DMS53 treated with DMSO at 0.1 percent for 48 hours (cell line): ENCODE measurements around the gene MPRIP.

ENCODE experiments used
- DNase-seq: peaks from one replicate; lab custom pipeline; 2025; ENCODE audit not compliant: unreplicated experiment; lab: John Stamatoyannopoulos, UW

The MPRIP gene

GRCh38 chr17:17028059-17028877 lies 14.0 kb upstream of the MPRIP start:
- no peak for DNase-seq

GRCh38 chr17:17028878-17029535 lies 13.2 kb upstream of the MPRIP start:
- DNase-seq = no peak

- DNase-seq = no peak
Measured at GRCh38 chr17:17029938-17030337, 12.3 kb upstream of the MPRIP start.

- DNase-seq = no peak
Measured at GRCh38 chr17:17030515-17031211, 11.6 kb upstream of the MPRIP start.

- no peak for DNase-seq
Measured at GRCh38 chr17:17032131-17032692, 10.0 kb upstream of the MPRIP start.

DNA sequence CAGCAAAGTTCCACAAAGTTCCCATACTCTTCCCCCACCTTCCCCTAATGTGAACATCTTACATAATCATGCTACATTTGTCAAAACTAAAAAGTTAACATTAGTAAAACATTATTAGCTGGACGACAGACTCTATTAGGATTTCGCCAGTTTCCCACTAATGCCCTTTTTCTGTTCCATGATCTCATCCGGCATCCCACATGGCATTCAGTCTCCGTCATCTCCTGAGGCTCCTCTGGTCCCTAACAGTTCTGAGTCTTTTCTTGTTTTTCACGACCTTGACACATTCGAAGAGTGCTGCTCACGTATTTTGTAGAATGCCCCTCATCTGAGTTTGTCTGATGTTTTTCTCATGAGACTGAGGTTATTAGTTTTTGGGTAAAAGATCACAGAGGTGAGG lies 8.8 kb upstream of the MPRIP start:
- no peak for DNase-seq

GRCh38 chr17:17034026-17034425 lies 8.2 kb upstream of the MPRIP start:
- no peak for DNase-seq

GRCh38 chr17:17034496-17035075 lies 7.7 kb upstream of the MPRIP start:
- no peak for DNase-seq

DNA sequence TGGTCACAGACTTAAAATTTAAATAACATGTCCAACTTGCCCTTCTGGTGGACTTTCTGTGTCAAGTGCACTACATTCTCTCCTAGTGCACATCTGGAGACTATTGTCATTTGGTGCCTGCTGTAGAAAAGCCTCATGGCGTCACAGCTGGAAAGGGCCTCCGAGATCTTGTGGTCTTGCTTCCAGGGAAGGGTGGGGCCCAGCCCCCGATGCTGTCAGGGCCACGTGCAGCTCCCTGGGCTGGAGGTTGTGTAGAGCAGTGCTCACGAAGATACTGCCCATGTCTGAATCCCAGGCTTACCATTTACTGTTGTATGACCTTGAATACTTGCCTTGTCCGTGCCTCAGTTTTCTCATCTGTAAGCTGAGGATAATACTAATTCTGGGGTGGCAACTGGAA lies 6.8 kb upstream of the MPRIP start:
- no peak for DNase-seq

GRCh38 chr17:17035920-17036523 lies 6.2 kb upstream of the MPRIP start:
- DNase-seq = no peak

DNA sequence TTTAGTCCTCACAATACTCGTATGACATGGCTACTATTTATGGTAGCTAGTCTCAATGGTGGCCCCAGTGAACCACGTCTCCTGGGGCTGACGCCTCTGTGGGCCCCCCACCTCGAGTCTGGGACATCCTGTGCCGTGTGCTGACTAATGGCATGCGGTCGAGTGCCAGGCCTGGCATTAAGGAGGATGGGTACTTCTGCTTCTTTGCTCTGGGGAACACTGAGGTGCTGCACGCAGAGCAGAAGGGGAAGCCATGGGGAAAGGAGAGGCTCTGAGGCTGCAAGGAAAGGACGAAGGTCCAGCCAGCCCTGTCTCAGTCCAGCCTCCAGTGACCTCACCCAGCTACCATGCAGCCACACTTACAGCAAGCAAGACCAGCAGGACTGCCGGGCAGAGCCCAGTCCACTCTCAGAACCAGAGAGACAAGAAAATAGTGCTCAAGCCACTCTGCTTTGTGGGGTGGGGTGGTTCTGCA lies 5.7 kb upstream of the MPRIP start:
- DNase-seq = no peak

DNA sequence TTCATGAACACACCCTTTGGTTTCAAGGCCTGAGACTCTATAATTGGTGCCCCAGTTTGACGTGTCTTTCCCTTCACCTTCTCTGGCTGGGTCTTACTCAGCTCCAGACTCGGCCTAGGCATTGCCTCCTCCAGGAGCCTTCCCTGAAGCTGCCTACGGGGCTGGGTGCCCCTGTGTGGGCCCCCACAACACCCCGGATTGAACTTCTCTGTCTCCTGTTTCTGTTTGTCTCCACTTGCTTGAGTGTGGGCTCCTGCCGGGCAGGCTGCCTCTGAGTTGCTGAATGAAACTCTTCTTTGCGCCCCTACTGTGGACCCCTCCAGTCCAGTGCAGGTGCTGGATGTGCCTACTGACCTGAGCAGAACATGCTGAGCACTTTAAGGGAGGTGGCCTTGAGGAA lies 2.3 kb upstream of the MPRIP start:
- DNase-seq = no peak

GRCh38 chr17:17041018-17041521 lies 1.2 kb upstream of the MPRIP start:
- peak; percentile 62 for DNase-seq

DNA sequence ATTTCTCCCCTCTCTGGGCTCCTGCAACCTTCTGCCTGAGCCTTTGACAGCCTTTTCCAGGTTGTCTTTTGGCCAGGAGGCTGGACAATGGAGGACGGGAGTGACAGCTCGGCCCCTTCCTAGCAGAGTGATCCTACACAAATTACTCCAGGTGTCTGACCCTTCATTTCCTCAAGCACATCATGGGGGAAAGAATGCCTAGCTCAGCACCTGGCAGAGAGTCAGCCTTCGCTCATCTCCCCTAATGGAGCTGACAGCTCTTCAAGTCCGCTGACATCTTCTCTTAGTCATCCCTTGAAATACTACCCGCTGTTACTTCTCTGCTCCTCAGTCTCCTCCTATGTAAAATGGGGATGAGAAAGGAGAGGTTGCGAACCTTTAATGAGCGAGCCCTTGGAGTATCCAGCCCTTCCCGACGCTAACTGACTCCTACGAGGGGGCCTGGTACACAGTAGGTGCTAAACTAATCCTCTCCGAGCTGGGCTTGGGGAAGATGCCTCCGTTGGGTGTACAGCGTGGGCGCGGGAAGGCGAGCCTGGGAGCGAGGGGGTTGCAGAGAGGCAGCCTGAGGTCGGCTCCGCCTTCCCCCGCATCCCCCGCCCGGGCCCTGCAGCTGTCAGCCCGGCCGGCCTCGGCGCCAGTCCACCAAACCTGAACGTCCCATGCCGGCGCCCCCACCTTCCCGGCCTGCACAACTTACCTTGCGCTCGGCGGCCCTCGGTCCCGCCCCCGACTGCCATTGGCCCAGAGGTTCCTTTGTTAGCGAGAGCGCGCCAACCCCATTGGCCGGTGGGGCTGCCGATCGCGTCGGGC lies 480 bp upstream of the MPRIP start:
- DNase-seq = peak; percentile 87

DNA sequence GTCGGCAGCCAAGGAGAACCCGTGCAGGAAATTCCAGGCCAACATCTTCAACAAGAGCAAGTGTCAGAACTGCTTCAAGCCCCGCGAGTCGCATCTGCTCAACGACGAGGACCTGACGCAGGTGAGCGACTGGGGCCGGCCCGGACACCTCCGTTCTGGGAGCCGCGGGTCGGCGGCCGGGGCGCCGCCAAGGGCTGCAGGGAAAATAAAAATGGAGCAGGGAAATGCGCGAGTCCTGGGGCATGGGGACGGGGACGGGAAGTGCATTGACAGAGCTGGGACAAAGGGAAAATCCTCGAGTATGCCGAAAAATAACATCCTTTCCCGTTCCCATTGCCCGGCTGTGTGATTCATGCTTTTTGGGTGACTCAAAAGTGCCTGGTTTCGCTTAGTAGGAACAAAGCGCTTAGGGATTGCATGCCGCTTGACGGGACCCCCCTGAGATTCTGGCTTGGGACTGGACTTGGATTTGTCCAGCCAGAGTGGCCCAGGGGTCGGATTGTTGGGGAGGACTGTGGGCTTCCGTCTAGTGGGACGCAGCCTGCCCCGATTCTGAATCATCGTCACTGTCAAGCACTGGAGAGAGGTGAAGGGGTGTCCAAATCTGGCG lies 699 bp downstream of the MPRIP start:
- DNase-seq = no peak

DNA sequence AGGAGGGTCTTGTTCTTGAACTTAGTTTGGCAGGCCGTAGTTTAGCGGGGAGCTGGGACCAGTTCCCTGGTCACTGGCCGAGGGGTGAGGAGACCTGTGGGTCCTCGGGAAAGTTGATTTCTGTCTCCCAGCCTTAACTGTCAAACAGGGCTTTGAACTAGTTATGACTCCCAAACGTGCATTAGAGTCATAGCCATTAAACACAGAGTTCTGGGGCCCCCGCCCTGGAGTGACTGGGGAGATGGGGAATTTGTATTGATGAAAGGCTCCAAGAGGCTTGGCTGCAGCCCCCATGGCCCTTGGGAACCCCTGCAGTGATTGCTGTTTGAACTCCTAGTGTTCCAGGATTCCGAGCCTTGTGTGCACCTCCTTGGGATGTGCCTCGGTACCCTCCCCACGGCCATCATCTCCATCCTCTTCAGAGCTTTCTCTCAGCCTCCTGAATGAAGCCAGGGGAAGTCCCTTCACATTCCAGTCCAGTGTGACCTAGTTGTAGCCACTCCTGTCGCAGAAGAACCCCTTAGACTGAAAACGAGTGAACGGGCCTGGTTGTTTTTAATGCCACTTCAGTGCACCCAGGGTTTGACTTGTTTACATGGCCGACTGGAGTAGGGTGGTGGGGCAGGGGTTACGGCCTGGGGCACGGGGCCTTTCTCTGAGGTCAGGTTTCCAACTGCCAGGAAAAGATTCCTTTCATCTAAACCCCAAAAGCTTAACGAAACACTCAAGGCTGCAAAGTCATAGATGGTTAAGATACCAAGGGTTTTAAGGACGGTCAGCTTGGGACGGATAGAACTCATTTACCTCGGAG lies 1.4 kb downstream of the MPRIP start:
- no peak for DNase-seq

DNA sequence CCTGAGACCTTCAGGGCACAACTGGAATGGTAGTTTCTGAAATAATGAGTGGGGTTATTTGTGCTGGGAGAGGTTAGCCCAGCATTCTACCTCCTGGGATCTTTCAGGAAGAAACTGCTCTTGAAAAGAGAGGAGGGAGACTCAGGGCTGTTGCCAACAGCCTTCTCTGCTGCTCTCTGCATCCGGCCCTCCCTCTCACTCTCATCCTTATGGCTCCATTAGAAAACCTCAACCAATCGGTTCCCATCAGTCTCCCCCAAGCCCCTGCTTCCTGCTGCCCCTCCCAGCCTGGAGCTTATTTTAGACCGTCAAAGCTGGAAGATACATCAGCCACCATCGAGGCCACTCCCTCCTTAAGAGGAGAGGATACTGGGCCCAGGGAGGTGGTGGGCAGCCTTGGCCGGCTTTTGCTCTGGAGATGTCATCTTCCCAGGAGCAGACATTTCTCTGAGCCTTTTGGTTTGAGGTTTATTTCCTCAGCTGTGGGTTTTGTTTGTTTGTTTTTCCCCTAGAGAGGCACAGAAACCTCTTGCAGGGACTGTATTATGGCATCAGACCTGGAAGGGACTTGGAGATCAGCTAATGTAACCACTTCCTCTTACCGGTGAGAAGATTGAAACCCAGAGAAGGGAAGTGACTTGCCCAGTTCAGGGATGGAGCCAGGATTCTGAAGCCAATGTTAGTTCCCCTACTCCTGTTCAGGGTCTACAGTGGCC lies 2.7 kb downstream of the MPRIP start:
- no peak for DNase-seq

DNA sequence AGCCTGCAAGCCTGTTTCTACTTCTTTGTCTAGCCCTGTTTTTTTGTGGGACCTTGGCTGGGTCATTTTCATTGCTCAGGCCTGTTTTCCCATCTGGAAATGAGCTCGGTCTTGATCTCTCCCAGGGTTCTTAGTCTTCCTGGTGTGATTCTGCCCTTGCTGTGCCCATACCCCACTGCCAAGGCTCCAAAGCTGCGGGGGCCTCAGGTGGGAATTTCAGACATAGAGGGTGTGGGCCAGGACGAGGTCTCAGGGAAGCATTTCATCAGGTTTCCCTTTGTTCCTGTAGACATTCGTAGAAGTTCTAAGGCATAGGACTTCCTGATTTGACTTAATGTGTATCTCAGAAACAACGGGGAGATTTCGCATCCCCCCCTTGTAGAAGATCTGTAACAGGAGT lies 5.8 kb downstream of the MPRIP start:
- DNase-seq = no peak
